Stomach smooth muscle (tissue), 2 donors: ENCODE results near the gene RELB.

Experiments
- H3K27ac ChIP-seq: one replicate; pipeline ENCODE4 v1.7.0; 2013; ENCODE audit warnings: mild to moderate bottlenecking, low read length, inconsistent platforms
- H3K27me3 ChIP-seq, 2 donors: one replicate each; pipeline ENCODE4 v1.7.0; 2013; ENCODE audit warnings: low read length in 2 of 2; ENCODE audit not compliant: insufficient read depth in 2 of 2, control insufficient read depth in 1 of 2
- H3K36me3 ChIP-seq, 2 donors: one replicate each; pipeline ENCODE4 v1.7.0; 2013; ENCODE audit warnings: low read length in 2 of 2; ENCODE audit not compliant: control insufficient read depth in 2 of 2, insufficient read depth in 2 of 2
- H3K4me1 ChIP-seq: one replicate; pipeline ENCODE4 v1.7.0; 2013; ENCODE audit warnings: low read length; ENCODE audit not compliant: control insufficient read depth, insufficient read depth
- H3K4me3 ChIP-seq, 2 donors: one replicate each; pipeline ENCODE4 v1.7.0; 2013; ENCODE audit warnings: low read length in 2 of 2
- H3K9ac ChIP-seq, 2 donors: one replicate each; pipeline ENCODE4 v1.7.0; 2013; ENCODE audit warnings: low read length in 2 of 2, mild to moderate bottlenecking in 1 of 2
- H3K9me3 ChIP-seq, 2 donors: one replicate each; pipeline ENCODE4 v1.7.0; 2013; ENCODE audit warnings: low read length in 2 of 2; ENCODE audit not compliant: control insufficient read depth in 2 of 2
- donor health status: healthy.
- donor health status: Pancreatic carcinoma.

RELB gene

GRCh38 chr19:45061965-45062364, 60.7 kb downstream of the RELB start:
- H3K36me3 ChIP-seq = peaks cover 67 to 70% of the 10 kb centered on the region in 2 donors
- no peaks in the 10 kb centered on the region for H3K4me1 ChIP-seq
- H3K9me3 ChIP-seq = no peaks in the 10 kb centered on the region
- no peaks in the 10 kb centered on the region for H3K27me3 ChIP-seq
- H3K9ac ChIP-seq = no peak overlapping the region
- H3K4me3 ChIP-seq = no peak overlapping the region
- H3K27ac ChIP-seq = no peak overlapping the region

GRCh38 chr19:45063851-45064801, 62.9 kb downstream of the RELB start:
- no peaks in the 10 kb centered on the region for H3K4me1 ChIP-seq
- H3K4me3 ChIP-seq = no peak overlapping the region
- H3K9me3 ChIP-seq = no peaks in the 10 kb centered on the region
- H3K36me3 ChIP-seq = peaks cover 55 to 62% of the 10 kb centered on the region in 2 donors
- H3K27me3 ChIP-seq = no peaks in the 10 kb centered on the region
- no peak overlapping the region for H3K27ac ChIP-seq
- no peak overlapping the region for H3K9ac ChIP-seq

GRCh38 chr19:45066921-45067661, 65.8 kb downstream of the RELB start:
- Histone ChIP-seq H3K4me1 (no peaks in the 10 kb centered on the region), H3K27ac (no peak overlapping the region), H3K9me3 (no peaks in the 10 kb centered on the region), H3K9ac (no peak overlapping the region), H3K27me3 (no peaks in the 10 kb centered on the region), H3K4me3 (no peak overlapping the region), H3K36me3 (peaks cover 46 to 47% of the 10 kb centered on the region in 2 donors)

GRCh38 chr19:45068041-45068440, 66.8 kb downstream of the RELB start:
- H3K9ac ChIP-seq = no peak overlapping the region
- H3K36me3 ChIP-seq = peaks cover 41 to 45% of the 10 kb centered on the region in 2 donors
- no peaks in the 10 kb centered on the region for H3K4me1 ChIP-seq
- no peak overlapping the region for H3K4me3 ChIP-seq
- no peaks in the 10 kb centered on the region for H3K9me3 ChIP-seq
- no peaks in the 10 kb centered on the region for H3K27me3 ChIP-seq
- no peak overlapping the region for H3K27ac ChIP-seq

- Histone ChIP-seq H3K4me1 (no peaks in the 10 kb centered on the region), H3K9ac (no peak overlapping the region), H3K9me3 (no peaks in the 10 kb centered on the region), H3K4me3 (no peak overlapping the region), H3K27me3 (no peaks in the 10 kb centered on the region), H3K27ac (no peak overlapping the region), H3K36me3 (peaks cover 38 to 41% of the 10 kb centered on the region in 2 donors)
These were observed 67.8 kb downstream of the RELB start for GRCh38 chr19:45069056-45069455.

GRCh38 chr19:45070214-45070613, 69.0 kb downstream of the RELB start:
- H3K9me3 ChIP-seq = no peaks in the 10 kb centered on the region
- no peaks in the 10 kb centered on the region for H3K4me1 ChIP-seq
- H3K27ac ChIP-seq = no peak overlapping the region

GRCh38 chr19:45070861-45071544, 69.7 kb downstream of the RELB start:
- H3K27ac ChIP-seq = no peak overlapping the region
- peaks cover 28 to 30% of the 10 kb centered on the region in 2 donors for H3K36me3 ChIP-seq
- H3K9me3 ChIP-seq = no peaks in the 10 kb centered on the region
- no peak overlapping the region for H3K4me3 ChIP-seq
- no peak overlapping the region for H3K9ac ChIP-seq
- H3K4me1 ChIP-seq = peaks cover 2% of the 10 kb centered on the region
- no peaks in the 10 kb centered on the region for H3K27me3 ChIP-seq

More at GRCh38 chr19:45070214-45070613, 69.0 kb downstream of the RELB start:
- Histone ChIP-seq H3K9ac (no peak overlapping the region), H3K4me3 (no peak overlapping the region), H3K36me3 (peaks cover 32 to 36% of the 10 kb centered on the region in 2 donors), H3K27me3 (no peaks in the 10 kb centered on the region)

GRCh38 chr19:45071545-45071938, 70.3 kb downstream of the RELB start:
- H3K9ac ChIP-seq = no peak overlapping the region
- peaks cover 28 to 30% of the 10 kb centered on the region in 2 donors for H3K36me3 ChIP-seq
- H3K27ac ChIP-seq = no peak overlapping the region
- peaks cover 8% of the 10 kb centered on the region for H3K4me1 ChIP-seq
- no peak overlapping the region for H3K4me3 ChIP-seq
- H3K27me3 ChIP-seq = no peaks in the 10 kb centered on the region
- H3K9me3 ChIP-seq = no peaks in the 10 kb centered on the region

- H3K4me1 ChIP-seq = peaks cover 12% of the 10 kb centered on the region
- H3K27me3 ChIP-seq = no peaks in the 10 kb centered on the region
- no peaks in the 10 kb centered on the region for H3K9me3 ChIP-seq
- no peak overlapping the region for H3K27ac ChIP-seq
- H3K9ac ChIP-seq = no peak overlapping the region
- peaks cover 23 to 24% of the 10 kb centered on the region in 2 donors for H3K36me3 ChIP-seq
- no peak overlapping the region for H3K4me3 ChIP-seq
These were observed 70.9 kb downstream of the RELB start for GRCh38 chr19:45071969-45072790.
